Coronary artery (tissue), 2 donors: ENCODE data around the gene VPS4B.

ENCODE experiments used
- DNase-seq: peaks from one replicate; pipeline ENCODE4 v3.0.0-alpha.2; 2017; ENCODE audit warnings: low spot score
- H3K27ac ChIP-seq, 2 donors: fragments of 200-600 bp; sonication (generic); one replicate each; pipeline ENCODE4 v1.5.1; 2016 to 2019
- H3K4me3 ChIP-seq: fragments of 200-600 bp; sonication (generic); 2 replicates; pipeline ENCODE4 v1.5.1; 2016; ENCODE audit warnings: mild to moderate bottlenecking, moderate library complexity
- TF ChIP-seq, protein P1 (sequence below): fragments of 200-600 bp; sonication (generic); IDR thresholded peaks from one replicate; pipeline ENCODE4 v1.5.1; 2019; ENCODE audit warnings: antibody characterized with exemption

VPS4B gene

DNA sequence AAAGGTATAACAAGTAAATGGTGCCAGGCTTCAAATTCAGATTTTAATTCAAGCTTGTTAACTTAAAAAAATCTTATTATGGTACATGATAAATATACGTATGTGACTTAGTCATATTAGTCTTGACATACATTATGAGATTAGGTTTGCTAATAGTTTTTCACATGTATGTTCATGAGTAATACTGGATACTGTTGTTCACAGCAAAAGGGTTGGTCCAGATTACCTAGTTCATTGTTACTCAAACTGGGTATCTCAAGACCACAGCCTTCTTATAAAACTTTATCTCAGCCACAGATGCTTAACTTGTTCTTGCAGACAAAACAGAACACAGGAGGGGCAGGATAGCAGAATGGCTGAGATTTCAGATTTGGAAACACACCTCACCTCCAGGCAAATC, 26.8 kb downstream of the VPS4B start:
- no peak for DNase-seq
- TF ChIP-seq, protein P1, sequence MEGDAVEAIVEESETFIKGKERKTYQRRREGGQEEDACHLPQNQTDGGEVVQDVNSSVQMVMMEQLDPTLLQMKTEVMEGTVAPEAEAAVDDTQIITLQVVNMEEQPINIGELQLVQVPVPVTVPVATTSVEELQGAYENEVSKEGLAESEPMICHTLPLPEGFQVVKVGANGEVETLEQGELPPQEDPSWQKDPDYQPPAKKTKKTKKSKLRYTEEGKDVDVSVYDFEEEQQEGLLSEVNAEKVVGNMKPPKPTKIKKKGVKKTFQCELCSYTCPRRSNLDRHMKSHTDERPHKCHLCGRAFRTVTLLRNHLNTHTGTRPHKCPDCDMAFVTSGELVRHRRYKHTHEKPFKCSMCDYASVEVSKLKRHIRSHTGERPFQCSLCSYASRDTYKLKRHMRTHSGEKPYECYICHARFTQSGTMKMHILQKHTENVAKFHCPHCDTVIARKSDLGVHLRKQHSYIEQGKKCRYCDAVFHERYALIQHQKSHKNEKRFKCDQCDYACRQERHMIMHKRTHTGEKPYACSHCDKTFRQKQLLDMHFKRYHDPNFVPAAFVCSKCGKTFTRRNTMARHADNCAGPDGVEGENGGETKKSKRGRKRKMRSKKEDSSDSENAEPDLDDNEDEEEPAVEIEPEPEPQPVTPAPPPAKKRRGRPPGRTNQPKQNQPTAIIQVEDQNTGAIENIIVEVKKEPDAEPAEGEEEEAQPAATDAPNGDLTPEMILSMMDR = no peak
- Histone ChIP-seq H3K4me3 (no peak overlapping the region), H3K27ac (no peak overlapping the region)

GRCh38 chr18:63394954-63395353, 27.3 kb downstream of the VPS4B start:
- DNase-seq = no peak
- Histone ChIP-seq H3K4me3 (no peak overlapping the region), H3K27ac (no peak overlapping the region)
- TF ChIP-seq, protein P1 = no peak

- TF ChIP-seq, protein P1 = no peak
- no peak overlapping the region for H3K27ac ChIP-seq
- DNase-seq = no peak
- H3K4me3 ChIP-seq = no peak overlapping the region
Measured at GRCh38 chr18:63387861-63388260, 34.4 kb downstream of the VPS4B start.

GRCh38 chr18:63382843-63383242, 39.4 kb downstream of the VPS4B start:
- no peak for DNase-seq
- no peak overlapping the region for H3K27ac ChIP-seq
- TF ChIP-seq, protein P1 = no peak
- no peak overlapping the region for H3K4me3 ChIP-seq

- TF ChIP-seq, protein P1 = no peak
- Histone ChIP-seq H3K4me3 (no peak overlapping the region), H3K27ac (no peak overlapping the region)
- DNase-seq = no peak
Measured at GRCh38 chr18:63379639-63379962, 42.7 kb downstream of the VPS4B start.

GRCh38 chr18:63378919-63379638, 43.2 kb downstream of the VPS4B start:
- TF ChIP-seq, protein P1 = no peak
- Histone ChIP-seq H3K4me3 (no peak overlapping the region), H3K27ac (no peak overlapping the region)
- DNase-seq = no peak

DNA sequence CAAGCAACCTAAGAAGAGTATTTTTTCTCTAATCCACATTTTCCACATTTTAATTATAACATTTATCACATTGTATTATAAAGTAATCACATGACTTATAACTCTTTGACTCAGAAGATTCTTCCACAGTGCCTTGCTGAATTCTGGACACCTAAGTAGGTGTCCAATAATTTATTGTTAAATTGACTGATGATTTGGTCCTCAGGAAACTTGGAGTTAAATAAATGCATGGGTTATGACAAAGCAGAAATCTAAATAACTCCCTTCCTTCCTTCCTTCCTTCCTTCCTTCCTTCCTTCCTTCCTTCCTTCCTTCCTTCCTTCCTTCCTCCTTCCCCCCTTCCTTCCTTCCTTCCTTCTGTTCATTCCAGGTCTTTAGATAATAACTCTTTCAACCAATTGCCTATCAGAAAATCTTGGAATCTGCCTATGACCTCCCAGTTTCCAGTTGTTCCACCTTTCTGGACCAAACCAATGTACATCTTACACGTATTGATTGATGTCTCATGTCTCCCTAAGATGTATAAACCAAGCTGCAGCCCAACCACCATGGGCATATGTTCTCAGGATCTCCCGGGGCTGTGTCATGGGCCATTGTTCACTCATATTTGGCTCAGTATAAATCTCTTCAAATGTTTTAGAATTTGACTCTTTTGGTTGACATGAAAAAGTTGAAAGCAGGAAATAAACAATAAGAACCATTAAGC, 44.8 kb downstream of the VPS4B start:
- Histone ChIP-seq H3K27ac (no peak overlapping the region), H3K4me3 (no peak overlapping the region)
- DNase-seq = no peak
- TF ChIP-seq, protein P1 = no peak
